NOMO-1 treated with DMSO at 0.1 percent for 48 hours (cell line): ENCODE measurements around the gene INTS7.
A peak's percentile ranks its signal among the peaks of the same experiment; 100 is the strongest.
"Not testable (repeated sequence)": the region's sequence is repeated elsewhere in the genome, so short reads cannot be mapped to it uniquely, and the experiment has no call there.

Source experiments
- DNase-seq: peaks from one replicate; lab custom pipeline; 2025; ENCODE audit not compliant: unreplicated experiment; lab: John Stamatoyannopoulos, UW

INTS7 gene

GRCh38 chr1:211938561-211938997 lies 96.8 kb downstream of the INTS7 start:
- DNase-seq: peak; percentile 37

DNA sequence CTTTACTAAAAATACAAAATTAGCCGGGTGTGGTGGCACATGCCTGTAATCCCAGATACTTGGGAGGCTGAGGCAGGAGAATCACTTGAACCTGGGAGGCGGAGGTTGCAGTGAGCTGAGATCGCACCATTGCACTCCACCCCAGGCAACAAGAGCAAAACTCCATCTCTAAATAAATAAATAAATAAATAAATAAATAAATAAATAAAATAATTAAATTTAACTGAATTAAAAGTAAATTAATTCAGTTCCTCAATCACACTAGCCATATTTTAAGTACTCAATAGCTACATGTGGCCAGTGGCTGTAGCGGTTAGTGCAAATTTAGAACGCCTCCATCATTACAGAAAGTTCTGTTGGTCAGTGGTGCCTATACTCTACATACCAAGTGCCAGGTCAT lies 97.9 kb downstream of the INTS7 start:
- not testable (repeated sequence) for DNase-seq

DNA sequence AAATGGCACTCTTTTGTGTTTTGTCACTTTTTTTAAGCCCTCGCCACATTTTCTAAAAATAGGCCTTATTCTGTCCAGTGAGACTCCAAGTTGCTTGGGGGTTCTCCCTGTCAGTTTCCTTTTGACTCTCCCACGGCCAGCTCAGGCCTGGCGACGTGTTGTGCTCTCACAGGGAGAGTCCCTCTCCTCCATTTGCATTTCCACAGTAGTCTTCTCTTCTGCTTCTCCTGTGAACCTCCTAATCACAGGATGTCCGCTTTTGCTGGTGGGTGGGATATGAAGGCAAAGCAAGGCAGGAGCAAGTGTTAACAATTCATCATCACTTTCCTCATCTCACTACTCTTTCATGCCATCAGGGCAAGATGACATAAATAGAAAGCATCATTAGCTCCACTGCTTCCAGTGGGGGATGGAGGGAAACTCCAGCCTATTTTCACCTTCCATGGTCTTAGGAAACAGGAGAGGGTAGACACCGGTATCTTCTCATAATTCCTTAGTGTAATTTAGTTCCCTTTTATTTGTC lies 99.8 kb downstream of the INTS7 start:
- DNase-seq: no peak

DNA sequence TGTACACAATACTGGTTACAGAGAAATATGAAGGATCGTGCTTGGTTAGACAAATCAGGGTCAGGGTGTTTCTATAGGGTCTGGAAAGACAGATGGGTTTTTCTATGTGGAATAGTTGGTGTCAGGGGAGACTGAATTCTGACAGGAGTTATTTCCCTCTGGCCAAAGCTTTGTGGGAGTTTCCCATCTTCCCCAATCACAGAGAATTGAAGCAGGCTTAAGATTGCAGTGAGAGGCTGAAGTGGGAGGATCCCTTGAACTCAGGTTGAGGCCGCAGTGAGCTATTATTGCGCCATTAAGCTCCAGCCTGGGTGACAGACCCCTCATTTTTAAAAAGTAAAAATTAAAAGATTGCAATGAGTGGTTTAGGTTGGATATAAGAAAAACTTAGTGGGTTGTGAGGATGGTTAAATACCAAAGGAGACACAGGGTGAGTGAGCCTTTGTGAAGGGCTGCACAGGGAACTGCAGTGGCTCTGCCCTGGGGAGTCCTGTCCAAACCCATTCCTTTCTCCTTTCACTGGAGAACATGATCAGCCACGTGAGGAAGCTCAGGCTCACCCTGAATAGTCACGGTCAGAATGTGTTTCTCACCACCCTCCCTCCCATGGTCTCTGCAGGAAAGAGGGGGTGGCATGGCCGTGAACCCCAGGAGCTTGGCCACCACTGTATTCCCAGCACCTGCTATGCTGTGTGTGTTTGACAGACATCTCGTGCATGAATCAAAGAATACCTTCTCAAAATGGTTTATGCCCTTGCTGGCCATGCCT lies 101.2 kb downstream of the INTS7 start:
- no peak for DNase-seq

GRCh38 chr1:211932933-211933254 lies 102.5 kb downstream of the INTS7 start:
- peak; percentile 16 for DNase-seq

GRCh38 chr1:211932231-211932932 lies 103.0 kb downstream of the INTS7 start:
- DNase-seq: peak; percentile 8

- DNase-seq: no peak
These were observed 105.7 kb downstream of the INTS7 start for GRCh38 chr1:211929683-211930082.

DNA sequence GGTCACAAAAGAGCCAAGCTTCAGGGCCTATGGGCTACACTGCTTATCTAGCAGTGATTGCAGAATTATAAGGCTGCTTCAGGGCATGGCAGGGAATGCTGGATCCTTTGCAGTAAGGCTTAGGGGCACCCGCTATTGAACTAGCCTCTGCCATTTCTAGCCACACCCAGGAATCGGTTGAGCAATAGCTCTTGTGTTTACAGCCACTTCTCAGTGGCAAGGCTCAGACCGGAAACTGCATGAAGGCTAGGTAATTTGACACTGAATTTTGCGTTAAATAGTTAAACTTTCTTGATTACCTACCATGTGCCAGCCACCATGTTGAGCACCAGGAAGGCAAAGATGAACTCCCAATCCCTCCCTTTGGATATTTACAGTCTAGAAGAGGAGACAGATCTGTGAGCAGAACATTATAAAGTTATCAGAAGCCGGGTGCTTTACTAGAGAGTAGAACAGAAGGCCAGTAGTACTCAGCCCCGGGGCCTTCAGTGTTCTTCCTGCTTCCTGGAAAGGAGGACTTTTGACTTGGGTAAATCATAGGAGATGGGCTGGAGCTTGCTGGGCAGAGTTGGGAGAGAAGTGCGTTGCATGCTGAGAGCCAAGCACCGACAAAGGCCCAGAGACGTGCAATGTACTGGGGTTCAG lies 106.2 kb downstream of the INTS7 start:
- peak; percentile 76 for DNase-seq

DNA sequence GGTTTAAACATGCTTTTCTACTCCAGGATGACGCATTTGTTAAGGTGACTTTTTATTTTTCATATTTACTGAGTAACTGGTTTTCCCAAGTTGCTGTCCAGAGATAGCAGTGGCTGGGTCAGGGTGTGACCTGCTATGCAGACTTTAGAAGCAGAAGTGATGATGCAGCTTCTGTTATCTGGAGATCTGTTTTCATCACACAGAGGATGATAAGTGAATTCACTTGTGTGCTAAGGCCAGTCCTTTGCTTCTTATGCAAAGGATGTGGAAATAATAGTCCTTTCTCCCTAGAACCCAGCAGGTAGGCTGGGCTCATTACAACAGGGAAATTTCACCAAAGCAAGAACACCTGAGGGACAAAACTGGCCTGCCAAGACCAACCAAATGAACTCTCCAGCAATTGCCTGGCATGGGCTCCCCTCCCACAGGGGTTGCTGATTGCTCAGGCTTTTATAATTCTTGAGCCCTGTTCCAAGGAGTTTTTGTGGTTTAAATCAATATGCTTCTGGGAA lies 107.0 kb downstream of the INTS7 start:
- peak; percentile 36 for DNase-seq

- DNase-seq: no peak
These were observed 110.3 kb downstream of the INTS7 start for GRCh38 chr1:211925016-211925415.

DNA sequence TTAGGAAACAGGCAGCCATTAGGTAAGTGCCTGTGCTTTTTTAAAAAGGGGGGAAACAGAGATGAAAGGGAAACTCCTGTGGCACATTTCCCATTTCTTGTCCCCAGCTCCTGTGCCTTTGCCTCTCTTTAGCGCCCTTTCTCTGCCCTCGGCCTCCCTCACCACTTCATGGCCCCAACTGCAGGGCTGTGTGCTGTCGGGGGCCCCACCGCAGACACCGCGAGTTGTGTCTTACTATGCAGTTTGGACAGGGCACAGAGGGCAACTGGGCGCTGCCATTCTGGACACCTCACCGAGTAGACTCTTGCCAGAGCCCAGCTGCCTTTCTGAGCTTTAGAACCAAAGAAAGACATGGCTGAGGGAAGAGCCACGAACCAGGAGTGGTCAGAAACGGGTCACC lies 111.1 kb downstream of the INTS7 start:
- no peak for DNase-seq

GRCh38 chr1:211923095-211923494 lies 112.3 kb downstream of the INTS7 start:
- no peak for DNase-seq

DNA sequence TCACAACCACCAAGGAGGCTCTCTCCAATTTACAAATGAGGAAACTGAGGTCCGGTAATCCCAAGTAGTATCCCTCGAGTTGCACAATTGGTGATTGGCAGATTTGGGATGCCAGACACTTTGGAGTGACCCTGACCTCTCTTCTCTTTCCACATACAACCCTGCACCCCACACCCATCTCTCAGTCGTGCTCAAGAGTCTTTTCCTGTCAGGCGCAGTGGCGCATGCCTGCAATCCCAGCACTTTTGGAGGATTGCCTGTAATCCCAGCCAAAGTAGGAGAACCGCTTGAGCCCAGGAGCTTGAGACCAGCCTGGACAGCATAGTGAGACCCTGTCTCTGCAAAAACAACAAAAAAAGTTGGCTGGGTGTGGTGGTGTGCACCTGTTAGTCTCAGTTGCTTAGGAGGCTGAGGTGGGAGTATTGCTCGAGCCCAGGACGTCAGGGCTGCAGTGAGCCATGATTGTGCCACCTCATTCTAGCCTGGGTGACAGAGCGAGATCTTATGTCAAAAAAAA lies 113.7 kb downstream of the INTS7 start:
- DNase-seq: no peak

- DNase-seq: no peak
These were observed 114.6 kb downstream of the INTS7 start for GRCh38 chr1:211920602-211921226.

- DNase-seq: no peak
These were observed 115.2 kb downstream of the INTS7 start for GRCh38 chr1:211920141-211920572.

- no peak for DNase-seq
These were observed 116.4 kb downstream of the INTS7 start for GRCh38 chr1:211918843-211919414.

DNA sequence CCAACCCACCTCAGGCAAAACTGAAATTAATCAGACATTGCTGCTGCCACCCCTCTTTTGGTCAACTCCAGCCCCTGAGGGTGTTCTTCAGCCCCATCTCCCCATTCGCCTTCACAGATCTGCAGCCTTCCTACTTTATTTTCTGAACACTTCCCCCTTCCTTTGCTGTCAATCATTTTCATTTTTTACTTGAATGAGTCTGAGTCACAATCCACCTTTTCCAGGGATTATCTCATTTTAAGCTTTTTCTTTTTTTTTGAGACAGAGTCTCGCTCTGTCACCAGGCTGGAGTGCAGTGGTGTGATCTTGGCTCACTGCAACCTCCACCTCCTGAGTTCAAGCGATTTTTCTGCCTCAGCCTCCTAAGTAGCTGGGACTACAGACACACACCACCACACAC lies 118.9 kb downstream of the INTS7 start:
- not testable (repeated sequence) for DNase-seq

GRCh38 chr1:211915924-211916323 lies 119.4 kb downstream of the INTS7 start:
- DNase-seq: no peak

DNA sequence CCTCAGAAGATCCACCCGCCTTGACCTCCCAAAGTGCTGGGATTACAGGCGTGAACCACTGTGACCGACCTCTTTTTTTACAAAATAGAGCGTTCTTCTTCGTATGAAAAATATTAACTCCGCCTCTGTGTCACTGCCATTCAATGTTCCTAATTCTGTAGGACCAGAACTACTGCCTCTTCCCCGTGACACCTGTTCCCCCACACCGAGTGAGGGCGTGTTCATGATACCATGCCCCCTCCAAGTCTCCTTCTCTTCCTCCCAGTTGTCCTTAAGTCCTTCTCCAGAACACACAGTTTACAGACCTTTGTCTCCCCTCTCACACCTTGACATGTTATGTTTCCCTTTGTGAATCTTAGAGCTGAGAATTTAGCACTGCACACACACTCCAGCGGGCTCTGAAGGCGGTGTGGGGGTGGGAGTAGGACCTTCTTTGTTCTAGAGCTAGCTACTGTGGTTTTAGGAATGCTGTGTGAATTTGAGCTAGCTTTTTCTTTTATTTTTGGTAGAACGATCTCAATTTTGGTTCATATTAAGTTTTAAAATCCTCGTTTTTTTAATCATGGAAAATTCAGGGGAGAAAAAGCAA lies 122.4 kb downstream of the INTS7 start:
- DNase-seq: no peak

GRCh38 chr1:211912038-211912437 lies 123.3 kb downstream of the INTS7 start:
- DNase-seq: no peak
